Keratinocyte (primary cell): ENCODE results near the gene VSIG4. TPM values are rescaled to one million over a fixed set of nuclear protein-coding genes. Genes with fewer than 3 reads are reported as not detected.

Experiments used
- DNase-seq: peaks from one replicate; pipeline ENCODE4 v3.0.0-alpha.2; 2011; ENCODE audit warnings: low read depth, missing footprints, low spot score
- FAIRE-seq: peaks from 2 replicates; lab custom pipeline; 2011; peaks lifted over from hg19 to GRCh38; lab: Jason Lieb, UNC
- H2AFZ ChIP-seq: 2 replicates; pipeline ENCODE4 v1.6.0; 2012; ENCODE audit warnings: low read length, control low read depth, inconsistent platforms; ENCODE audit not compliant: control insufficient read depth
- H3K27ac ChIP-seq: 2 replicates; pipeline ENCODE4 v1.5.1; 2011; ENCODE audit warnings: low read length; ENCODE audit not compliant: control insufficient read depth, insufficient read depth
- H3K27me3 ChIP-seq: 3 replicates; pipeline ENCODE4 v1.6.0; 2011; ENCODE audit warnings: low read length; ENCODE audit not compliant: control insufficient read depth, insufficient read depth; ENCODE audit errors: extremely low read depth
- H3K36me3 ChIP-seq, 2 experiments: 2 replicates in 1 of 2; 3 replicates in 1 of 2; pipeline ENCODE4 v1.5.1; 2011; ENCODE audit warnings: low read length in 2 of 2, mild to moderate bottlenecking in 1 of 2; ENCODE audit not compliant: control insufficient read depth in 2 of 2, insufficient read depth in 2 of 2; ENCODE audit errors: extremely low read depth in 1 of 2
- H3K4me1 ChIP-seq: 3 replicates; pipeline ENCODE4 v1.5.1; 2011; ENCODE audit warnings: low read length; ENCODE audit not compliant: control insufficient read depth, insufficient read depth; ENCODE audit errors: extremely low read depth
- H3K4me2 ChIP-seq: 3 replicates; pipeline ENCODE4 v1.6.0; 2011; ENCODE audit warnings: low read depth, low read length; ENCODE audit not compliant: control insufficient read depth, insufficient read depth; ENCODE audit errors: extremely low read depth
- H3K4me3 ChIP-seq, 3 experiments: fragments of 200-600 bp in 1 of 3; sonication (generic) in 1 of 3; 2 replicates in 2 of 3; 3 replicates in 1 of 3; pipeline ENCODE4 v1.5.1; 2011 to 2016; ENCODE audit warnings: low read length in 3 of 3, mild to moderate bottlenecking in 3 of 3, control low read depth in 2 of 3, inconsistent platforms in 1 of 3, low read depth in 1 of 3, mixed read lengths in 1 of 3, mixed run types in 1 of 3, moderate library complexity in 1 of 3; ENCODE audit not compliant: control insufficient read depth in 2 of 3, insufficient read depth in 2 of 3; ENCODE audit errors: extremely low read depth in 1 of 3
- H3K79me2 ChIP-seq: 2 replicates; pipeline ENCODE4 v1.6.0; 2012; ENCODE audit warnings: low read length; ENCODE audit not compliant: control insufficient read depth, insufficient read depth
- H3K9ac ChIP-seq: 3 replicates; pipeline ENCODE4 v1.6.0; 2011; ENCODE audit warnings: low read length; ENCODE audit not compliant: control insufficient read depth, insufficient read depth; ENCODE audit errors: extremely low read depth
- H3K9me1 ChIP-seq: 3 replicates; pipeline ENCODE4 v1.6.0; 2011; ENCODE audit warnings: low read length; ENCODE audit not compliant: control insufficient read depth, insufficient read depth; ENCODE audit errors: extremely low read depth
- H3K9me3 ChIP-seq: 2 replicates; pipeline ENCODE4 v1.5.1; 2012; ENCODE audit warnings: low read depth, low read length; ENCODE audit not compliant: control insufficient read depth
- H4K20me1 ChIP-seq: 3 replicates; pipeline ENCODE4 v1.6.0; 2011; ENCODE audit warnings: low read length; ENCODE audit not compliant: control insufficient read depth, insufficient read depth; ENCODE audit errors: extremely low read depth
- EZH2 ChIP-seq: IDR thresholded peaks from one replicate; pipeline ENCODE4 v1.6.1; 2012; ENCODE audit warnings: inconsistent platforms, mild to moderate bottlenecking, low read length, moderate library complexity
- dilution Hi-C: fragments of 300-500 bp; cut with MboI; formaldehyde crosslinking; loops from one replicate; pipeline ENCODE4 v1.7.0; 2020; ENCODE audit warnings: low sequenced_read_pairs; ENCODE audit not compliant: extremely low pct_ligation_motif_present
- polyA plus RNA-seq, 5 experiments: library from polyadenylated mRNA; depleted of rRNA in 3 of 5; stranded (reverse) in 3 of 5; stranded (forward) in 1 of 5; unstranded in 1 of 5; fragments of >200 nt; gene quantifications; 1 replicate in 1 of 5; 2 replicates in 3 of 5; 3 replicates in 1 of 5; pipeline versions ENCODE4 v1.2.1 to v1.2.3, GENCODE V29; 2011 to 2012; ENCODE audit warnings: missing spikeins in 2 of 5, low read depth in 1 of 5, low replicate concordance in 1 of 5
- TF ChIP-seq, protein P1 (sequence below), 3 experiments: IDR thresholded peaks in 1 of 3; conservative IDR thresholded peaks in 1 of 3; optimal IDR thresholded peaks in 1 of 3; 2 replicates in 2 of 3; 3 replicates in 1 of 3; pipeline versions ENCODE3 to v1.5.1; 2011; ENCODE audit warnings: low read length in 3 of 3, mild to moderate bottlenecking in 3 of 3, moderate library complexity in 2 of 3, control low read depth in 1 of 3, inconsistent platforms in 1 of 3; ENCODE audit not compliant: insufficient read depth in 2 of 3; ENCODE audit errors: extremely low read depth in 1 of 3

VSIG4 gene
- polyA plus RNA-seq, 1 donor (not counting 4 experiments of a cell fraction or from before 2014, with no cell fraction given) = not detected

DNA sequence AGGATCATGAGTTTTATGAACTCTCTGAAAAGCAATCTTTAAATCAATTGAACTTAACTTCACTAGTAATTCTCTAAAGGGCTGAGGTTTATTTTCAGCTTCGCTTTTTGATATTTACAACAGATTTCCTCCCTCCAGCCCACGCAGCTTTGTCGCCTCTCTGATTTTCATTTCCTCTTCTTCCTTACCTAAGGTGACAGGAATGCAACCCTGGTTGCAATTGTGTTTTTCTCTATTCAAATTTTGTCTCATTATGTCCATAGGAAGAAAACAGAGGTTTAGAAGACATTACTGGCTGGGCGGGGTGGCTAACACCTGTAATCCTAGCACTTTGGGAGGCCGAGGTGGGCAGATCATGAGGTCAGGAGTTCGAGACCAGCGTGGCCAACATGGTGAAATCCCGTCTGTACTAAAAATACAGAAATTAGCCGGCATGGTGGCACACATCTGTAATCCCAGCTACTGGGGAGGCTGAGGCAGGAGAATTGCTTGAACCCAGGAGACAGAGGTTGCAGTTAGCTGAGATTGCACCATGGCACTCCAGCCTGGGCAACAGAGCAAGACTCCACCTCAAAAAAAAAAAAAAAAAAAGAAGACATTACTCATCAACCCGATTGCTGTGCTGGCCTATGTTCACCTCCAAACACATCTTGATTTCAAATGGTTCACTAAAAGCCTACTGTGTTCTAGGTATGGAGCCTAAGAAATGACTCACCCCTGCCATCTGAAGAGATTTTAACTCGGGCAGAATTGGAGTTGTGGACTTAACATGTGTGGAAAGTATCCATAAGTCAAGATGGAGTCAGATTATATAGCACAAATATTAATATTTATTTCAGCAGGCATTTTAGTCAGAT, 36.8 kb downstream of the VSIG4 start:
- Histone ChIP-seq H3K9me1 (no peaks in the 10 kb centered on the region), H3K36me3 (no peaks in the 10 kb centered on the region), H4K20me1 (no peaks in the 10 kb centered on the region), H2AFZ (no peak overlapping the region), H3K27me3 (no peaks in the 10 kb centered on the region), H3K9ac (no peak overlapping the region), H3K9me3 (no peaks in the 10 kb centered on the region), H3K4me1 (no peaks in the 10 kb centered on the region), H3K79me2 (no peaks in the 10 kb centered on the region), H3K4me3 (no peak overlapping the region), H3K27ac (no peak overlapping the region), H3K4me2 (no peak overlapping the region)
- no peak for TF ChIP-seq EZH2
- TF ChIP-seq, protein P1, sequence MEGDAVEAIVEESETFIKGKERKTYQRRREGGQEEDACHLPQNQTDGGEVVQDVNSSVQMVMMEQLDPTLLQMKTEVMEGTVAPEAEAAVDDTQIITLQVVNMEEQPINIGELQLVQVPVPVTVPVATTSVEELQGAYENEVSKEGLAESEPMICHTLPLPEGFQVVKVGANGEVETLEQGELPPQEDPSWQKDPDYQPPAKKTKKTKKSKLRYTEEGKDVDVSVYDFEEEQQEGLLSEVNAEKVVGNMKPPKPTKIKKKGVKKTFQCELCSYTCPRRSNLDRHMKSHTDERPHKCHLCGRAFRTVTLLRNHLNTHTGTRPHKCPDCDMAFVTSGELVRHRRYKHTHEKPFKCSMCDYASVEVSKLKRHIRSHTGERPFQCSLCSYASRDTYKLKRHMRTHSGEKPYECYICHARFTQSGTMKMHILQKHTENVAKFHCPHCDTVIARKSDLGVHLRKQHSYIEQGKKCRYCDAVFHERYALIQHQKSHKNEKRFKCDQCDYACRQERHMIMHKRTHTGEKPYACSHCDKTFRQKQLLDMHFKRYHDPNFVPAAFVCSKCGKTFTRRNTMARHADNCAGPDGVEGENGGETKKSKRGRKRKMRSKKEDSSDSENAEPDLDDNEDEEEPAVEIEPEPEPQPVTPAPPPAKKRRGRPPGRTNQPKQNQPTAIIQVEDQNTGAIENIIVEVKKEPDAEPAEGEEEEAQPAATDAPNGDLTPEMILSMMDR (optimal IDR thresholded peaks at IDR 0.05 in 1 of 3, IDR thresholded peaks at IDR 0.05 in 1 of 3, conservative IDR thresholded peaks at IDR 0.05 in 1 of 3; ENCODE audit: extremely low read depth in 1 of 3, insufficient read depth in 2 of 3, low read length in 3 of 3) = no peak
- FAIRE-seq (no peak), DNase-seq (no peak)
- dilution Hi-C loops = no loop called here

DNA sequence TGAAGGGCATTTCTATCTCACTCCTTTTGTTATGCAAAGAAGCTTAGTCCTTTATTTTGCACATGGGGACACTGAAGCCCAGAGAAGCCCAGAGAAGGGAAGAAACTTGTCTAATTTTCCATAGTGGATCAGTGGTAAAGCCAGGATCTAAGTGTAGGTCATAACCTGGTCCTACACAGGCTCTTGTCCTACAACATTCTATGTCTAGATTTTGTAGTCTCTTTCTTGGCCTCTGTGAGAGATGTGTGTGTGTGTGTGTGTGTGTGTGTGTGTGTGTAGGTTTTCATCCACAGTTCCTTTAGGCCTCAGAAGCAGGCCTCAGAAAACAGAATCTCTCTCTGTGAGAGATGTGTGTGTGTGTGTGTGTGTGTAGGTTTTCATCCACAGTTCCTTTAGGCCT, 38.3 kb downstream of the VSIG4 start:
- Histone ChIP-seq H3K9me1 (no peaks in the 10 kb centered on the region), H3K27ac (no peak overlapping the region), H3K9ac (no peak overlapping the region), H3K4me2 (no peak overlapping the region), H3K36me3 (no peaks in the 10 kb centered on the region), H3K27me3 (no peaks in the 10 kb centered on the region), H4K20me1 (no peaks in the 10 kb centered on the region), H2AFZ (no peak overlapping the region), H3K9me3 (no peaks in the 10 kb centered on the region), H3K79me2 (no peaks in the 10 kb centered on the region), H3K4me3 (no peak overlapping the region), H3K4me1 (no peaks in the 10 kb centered on the region)
- dilution Hi-C loops = no loop called here
- no peak for TF ChIP-seq EZH2
- TF ChIP-seq, protein P1 (optimal IDR thresholded peaks at IDR 0.05 in 1 of 3, IDR thresholded peaks at IDR 0.05 in 1 of 3, conservative IDR thresholded peaks at IDR 0.05 in 1 of 3; ENCODE audit: extremely low read depth in 1 of 3, insufficient read depth in 2 of 3, low read length in 3 of 3) = no peak
- FAIRE-seq = no peak
- DNase-seq = no peak
